HG03442 (cell line): ENCODE data around the gene CHD1.
"Not testable (repeated sequence)": the region's sequence is repeated elsewhere in the genome, so short reads cannot be mapped to it uniquely, and the experiment has no call there.

ENCODE experiments used
- ATAC-seq: cut with Tn5 transposase; IDR thresholded peaks from one replicate; pipeline ENCODE4 v1.9.1; 2021; ENCODE audit warnings: mild to moderate bottlenecking, moderate library complexity; ENCODE audit not compliant: unreplicated experiment

The CHD1 gene

DNA sequence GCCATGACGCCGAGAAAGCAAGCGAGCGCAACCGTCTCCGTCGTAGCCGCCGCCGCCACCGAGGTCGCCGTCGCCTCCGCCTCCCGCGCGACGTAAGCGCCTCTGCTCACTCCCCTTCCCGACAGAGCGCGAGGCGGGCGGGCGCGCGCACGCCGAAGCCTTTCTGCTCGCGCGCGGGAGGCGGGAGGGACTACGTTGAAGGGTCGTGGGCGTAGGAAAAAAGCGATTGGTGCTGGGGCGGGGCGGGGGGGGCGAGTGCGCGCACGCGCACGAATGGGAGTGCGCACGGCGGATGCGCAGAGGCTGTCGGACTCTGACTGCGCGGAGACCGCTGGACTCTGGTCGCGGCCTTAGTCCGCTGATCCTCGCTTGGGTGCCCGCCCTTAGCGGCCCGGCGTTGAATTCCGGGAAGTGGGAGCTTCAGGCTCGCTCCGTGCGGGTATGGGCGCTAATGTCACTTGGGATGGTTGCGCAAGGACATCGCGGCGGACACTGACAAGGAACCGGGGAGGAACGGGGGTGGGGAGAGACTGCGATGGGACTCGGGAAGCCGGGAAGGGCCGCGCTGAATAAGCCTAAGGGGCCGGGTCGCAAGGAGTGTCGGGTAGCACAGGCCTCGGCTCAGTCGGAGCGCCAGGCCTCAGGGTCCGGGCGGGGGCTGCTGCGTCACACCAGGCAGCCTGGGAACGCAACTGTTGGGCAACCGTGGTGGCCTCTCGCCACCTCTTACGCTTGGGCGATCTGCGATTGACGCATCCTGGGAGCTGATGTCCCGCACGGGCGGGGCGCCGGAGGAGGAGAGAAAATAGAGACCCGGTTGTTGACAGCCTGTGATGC is at the start of gene CHD1:
Gene CHD1 (minus strand): TSS at position 135 of the 837 bp plus-strand sequence. CDS start 2,621 bp downstream, outside the sequence.
- ATAC-seq: peak; percentile 54

DNA sequence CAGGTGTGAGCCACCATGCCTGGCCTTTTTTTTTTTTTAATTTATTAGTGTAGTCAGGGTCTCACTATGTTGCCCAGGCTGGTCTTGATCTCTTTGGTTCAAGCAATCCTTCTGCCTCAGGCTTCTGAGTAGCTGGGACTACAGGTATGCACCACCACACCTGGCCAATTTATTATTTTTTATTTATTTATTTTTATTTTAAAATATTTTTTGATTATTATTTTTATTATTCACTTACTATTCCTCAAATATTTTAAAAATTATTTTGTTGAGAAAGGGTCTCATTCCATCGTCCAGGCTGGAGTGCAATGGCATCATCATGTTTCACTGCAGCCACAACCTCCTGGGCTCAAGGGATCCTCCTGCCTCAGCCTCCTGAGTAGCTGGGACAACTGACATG is 49.7 kb upstream of the CHD1 start:
- ATAC-seq: no peak

DNA sequence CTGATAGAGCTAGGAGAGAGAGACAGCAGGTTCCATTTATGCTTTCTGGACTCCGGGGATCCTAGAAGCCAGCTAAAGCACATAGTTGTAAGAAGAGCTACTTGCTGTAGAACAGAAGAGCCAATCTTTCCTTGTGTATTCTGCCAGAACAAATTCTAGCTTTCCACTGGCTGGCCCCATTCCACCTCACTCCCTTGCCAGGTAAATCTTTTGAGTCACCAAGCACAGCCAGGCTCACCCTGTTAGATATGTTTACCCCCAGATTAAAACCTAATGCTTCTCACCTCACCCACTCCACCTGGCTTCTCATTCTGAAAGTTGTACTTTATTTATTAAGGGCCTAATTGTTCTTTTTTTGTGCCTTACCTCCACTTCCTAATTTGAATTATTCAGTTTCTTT is 48.9 kb upstream of the CHD1 start:
- no peak for ATAC-seq

GRCh38 chr5:98975682-98976407 is 47.0 kb upstream of the CHD1 start:
- ATAC-seq: peak; percentile 83

DNA sequence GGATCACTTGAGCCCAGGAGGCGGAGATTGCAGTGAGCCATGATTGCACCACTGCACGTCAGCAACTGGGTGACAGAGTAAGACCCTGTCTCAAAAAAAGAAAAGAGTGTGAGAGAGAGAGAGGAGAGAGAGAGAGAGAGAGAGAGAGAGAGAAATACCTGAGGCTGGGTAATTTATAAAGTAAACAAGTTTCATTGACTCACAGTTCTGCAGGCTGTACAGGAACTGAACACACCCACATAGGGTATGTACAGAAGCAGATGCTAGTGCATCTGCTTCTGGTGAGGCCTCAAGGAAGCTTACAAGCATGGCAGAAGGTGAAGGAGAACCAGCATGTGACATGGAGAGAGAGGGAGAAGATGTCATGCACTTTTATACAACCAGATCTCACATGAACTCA is 46.4 kb upstream of the CHD1 start:
- no peak for ATAC-seq

DNA sequence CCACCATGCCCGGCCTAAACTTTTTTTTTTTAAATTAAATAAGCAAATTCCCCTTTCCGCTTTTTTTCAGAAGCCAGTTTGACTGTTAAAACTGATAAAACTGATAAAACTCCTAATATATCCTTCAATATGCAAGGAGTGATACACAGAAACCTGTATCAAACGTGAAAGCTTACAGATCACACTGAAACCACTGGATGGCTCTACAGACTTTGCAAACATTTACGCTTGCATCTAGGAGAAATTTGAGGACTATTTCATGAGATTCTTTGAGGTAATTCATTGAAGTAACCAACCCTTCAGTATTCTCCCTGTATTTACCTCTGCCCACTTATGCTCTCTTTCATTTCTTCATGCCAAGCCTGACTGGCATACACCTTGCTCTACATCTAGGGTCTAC is 40.6 kb upstream of the CHD1 start:
- no peak for ATAC-seq

- ATAC-seq: no peak
Observed at GRCh38 chr5:98968056-98968564, 39.3 kb upstream of the CHD1 start.

DNA sequence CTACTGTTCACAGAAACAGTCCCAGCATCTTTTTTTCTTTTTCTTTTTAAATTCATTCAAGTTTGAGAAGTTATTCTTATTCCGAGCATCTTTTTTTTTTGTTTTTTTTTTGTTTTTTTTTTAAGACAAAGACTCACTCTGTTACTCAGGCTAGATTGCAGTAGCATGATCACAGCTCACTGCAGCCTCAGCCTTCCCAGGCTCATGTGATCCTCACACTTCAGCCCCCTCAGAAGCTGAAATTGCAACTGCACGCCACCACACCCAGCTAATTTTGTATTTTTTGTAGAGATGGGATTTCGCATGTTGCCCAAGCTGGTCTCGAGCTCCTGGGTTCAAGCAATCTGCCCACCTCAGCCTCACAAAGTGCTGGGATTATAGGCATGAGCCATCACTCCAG is 36.4 kb upstream of the CHD1 start:
- ATAC-seq: no peak

DNA sequence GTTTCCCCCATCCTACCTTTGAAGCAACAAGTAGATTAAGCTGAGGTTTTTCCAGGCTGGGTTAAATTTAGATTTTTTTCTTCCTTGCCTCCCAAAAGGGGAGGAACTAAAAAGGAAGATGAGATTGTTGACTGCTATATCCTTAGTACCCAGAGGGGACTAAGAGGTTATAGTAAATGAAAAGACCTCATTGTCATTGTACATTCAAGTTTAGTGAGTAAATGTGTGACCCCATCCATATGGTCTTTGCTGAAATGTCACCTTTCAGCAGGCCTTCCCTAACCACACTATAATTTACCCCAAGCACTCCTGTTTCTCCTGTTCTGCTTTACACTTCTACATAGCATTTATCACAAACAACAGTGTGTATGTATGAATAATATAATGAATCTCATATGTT is 35.8 kb upstream of the CHD1 start:
- no peak for ATAC-seq

DNA sequence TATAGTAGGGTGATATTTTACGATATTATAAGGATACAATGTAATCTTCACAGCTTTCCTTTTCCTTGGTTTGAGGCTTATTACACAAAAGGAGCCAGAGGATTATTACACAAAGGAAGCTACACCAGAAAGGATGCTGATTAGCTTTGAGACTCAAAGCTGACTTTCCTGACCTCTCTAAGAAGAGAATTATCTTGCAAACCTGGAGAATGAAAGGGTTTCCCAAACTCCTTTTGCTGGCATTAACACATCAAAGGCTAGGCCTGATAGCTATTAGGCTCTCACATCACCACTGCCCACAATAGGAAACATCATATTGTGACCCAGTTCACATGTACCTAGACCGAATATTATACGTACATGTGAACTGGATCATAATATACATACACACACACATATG is 34.2 kb upstream of the CHD1 start:
- ATAC-seq: no peak

DNA sequence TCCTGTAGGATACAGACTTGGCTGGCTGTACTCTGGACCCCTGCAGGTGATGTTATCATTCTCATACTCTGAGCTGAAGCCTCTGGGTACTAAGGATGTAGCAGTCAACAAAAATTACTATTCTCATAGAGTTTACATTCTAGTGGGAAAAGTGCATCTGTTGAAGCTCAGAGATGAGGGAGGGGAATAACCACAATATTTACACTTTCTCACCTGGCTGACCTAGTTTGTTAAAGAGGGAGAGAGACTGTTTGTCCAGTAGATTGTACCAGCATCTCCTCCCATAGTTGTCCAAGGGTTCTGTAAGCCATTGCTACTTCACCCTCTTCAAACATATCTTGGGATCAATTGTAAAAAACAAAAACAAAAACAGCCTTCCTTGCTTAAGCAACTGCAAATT is 33.8 kb upstream of the CHD1 start:
- no peak for ATAC-seq

- no peak for ATAC-seq
Observed at GRCh38 chr5:98961665-98962344, 33.0 kb upstream of the CHD1 start.

DNA sequence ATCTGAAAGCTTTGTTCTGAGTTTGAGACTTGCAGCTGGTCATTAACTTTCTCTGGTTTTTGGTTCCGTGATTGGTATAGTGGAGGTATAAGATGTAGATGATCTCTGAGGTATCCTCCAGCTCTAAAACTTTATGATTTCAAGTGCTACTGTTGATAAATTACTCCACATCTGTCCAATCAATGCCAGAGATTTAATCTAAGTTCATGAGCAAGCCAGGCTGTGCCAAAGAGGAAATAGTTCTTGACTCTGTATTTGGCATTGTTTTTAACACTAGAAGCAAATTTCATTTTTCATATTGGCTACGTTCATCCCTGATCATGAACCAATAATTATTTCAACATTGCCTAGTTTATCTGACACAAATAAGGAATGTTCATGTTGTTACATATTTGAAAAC is 28.5 kb upstream of the CHD1 start:
- ATAC-seq: no peak

GRCh38 chr5:98955888-98956287 is 27.1 kb upstream of the CHD1 start:
- ATAC-seq: not testable (repeated sequence)

GRCh38 chr5:98955471-98955870 is 26.7 kb upstream of the CHD1 start:
- ATAC-seq: not testable (repeated sequence)

- no peak for ATAC-seq
Observed at GRCh38 chr5:98954392-98955028, 25.7 kb upstream of the CHD1 start.

DNA sequence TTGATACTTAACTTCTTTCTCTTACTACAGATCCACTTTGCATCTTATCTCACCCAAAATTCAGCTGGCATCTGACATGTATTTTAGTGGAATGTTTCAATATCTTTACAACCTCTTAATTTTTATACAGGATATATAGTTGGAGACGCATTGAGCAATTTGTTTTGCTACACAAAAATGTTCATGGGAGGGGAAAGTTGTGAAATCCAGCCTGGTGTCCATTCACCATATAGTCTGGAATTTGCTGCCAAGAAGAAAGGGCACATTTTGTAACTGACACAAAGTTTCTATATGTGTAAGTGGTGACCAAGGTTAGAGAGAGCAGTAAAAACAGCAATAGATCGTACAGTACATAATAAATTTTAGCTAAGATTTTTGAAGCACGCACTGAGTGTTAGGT is 14.0 kb upstream of the CHD1 start:
- no peak for ATAC-seq

- ATAC-seq: no peak
Observed at GRCh38 chr5:98941131-98941883, 12.5 kb upstream of the CHD1 start.

GRCh38 chr5:98940581-98940980 is 11.8 kb upstream of the CHD1 start:
- no peak for ATAC-seq

DNA sequence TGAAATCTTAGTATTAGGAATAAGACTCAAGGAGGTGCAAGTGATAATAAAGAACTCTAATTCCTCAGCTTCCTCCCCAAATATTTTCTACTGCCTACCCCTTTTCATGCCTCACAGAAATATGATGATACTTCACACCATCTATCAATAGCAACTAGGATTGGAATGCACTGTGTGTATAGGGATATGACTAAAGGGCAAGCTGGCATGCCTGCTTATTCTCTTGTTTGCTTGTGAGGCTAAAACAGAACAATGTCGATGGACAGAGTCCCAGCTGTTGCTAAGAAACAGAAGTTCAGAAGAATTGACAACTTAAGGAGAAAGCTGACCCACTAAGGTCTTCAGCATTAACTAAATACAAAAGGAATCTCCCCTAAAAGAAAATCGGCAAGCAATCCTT is 9.7 kb upstream of the CHD1 start:
- no peak for ATAC-seq
